Measurements from ENCODE around the gene TENM3. TPM values are rescaled to one million over a fixed set of nuclear protein-coding genes. Genes with fewer than 3 reads are reported as not detected.

TENM3 gene
- total RNA-seq, 2 experiments from 2014 or later, result not detected

DNA sequence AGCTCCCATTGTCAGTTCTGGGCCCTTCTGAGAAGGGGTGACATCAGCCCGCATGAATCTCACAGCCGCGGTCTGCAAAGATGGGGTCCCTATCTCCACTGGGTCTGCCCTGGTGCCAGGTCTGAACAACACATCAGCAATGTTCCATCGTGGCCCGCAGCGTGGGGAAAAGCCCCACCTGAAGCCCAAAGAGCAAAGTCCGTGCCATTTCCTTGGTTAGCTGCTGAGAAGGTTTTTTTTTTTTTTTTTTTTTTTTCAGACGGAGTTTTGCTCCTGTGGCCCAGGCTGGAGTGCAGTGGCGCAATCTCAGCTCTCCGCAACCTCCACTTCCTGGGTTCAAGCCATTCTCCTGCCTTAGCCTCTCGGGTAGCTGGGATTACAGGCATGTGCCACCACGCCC lies 594.6 kb downstream of the TENM3 start:
- intact Hi-C loops (cut with micrococcal nuclease), result no loop called here
- Mint-ChIP-seq H3K27ac (no peak overlapping the region), H3K36me3 (ENCODE audit: low read depth) (no peaks in the 10 kb centered on the region), H3K4me1 (ENCODE audit: low read depth) (no peaks in the 10 kb centered on the region), H3K27me3 (peaks cover 24% of the 10 kb centered on the region), H3K4me3 (no peak overlapping the region), H3K9me3 (no peaks in the 10 kb centered on the region)
- no peak for DNase-seq
- POLR2A ChIA-PET, result no interaction called here
- CTCF ChIA-PET, result no interaction called here
- no peak for TF ChIP-seq CTCF (IDR thresholded peaks at IDR 0.05)
- ATAC-seq, result no peak

- H3K9me3 Mint-ChIP-seq, result no peaks in the 10 kb centered on the region
- DNase-seq, result no peak
- ChIA-PET POLR2A (no interaction called here), CTCF (no interaction called here)
- no peaks in the 10 kb centered on the region for H3K36me3 Mint-ChIP-seq (ENCODE audit: low read depth)
- H3K4me3 Mint-ChIP-seq, result no peak overlapping the region
- H3K27ac Mint-ChIP-seq, result no peak overlapping the region
- ATAC-seq, result no peak
- no peaks in the 10 kb centered on the region for H3K4me1 Mint-ChIP-seq (ENCODE audit: low read depth)
- TF ChIP-seq CTCF (IDR thresholded peaks at IDR 0.05), result no peak
- peaks cover 24% of the 10 kb centered on the region for H3K27me3 Mint-ChIP-seq
- intact Hi-C loops (cut with micrococcal nuclease), result no loop called here
These were observed 595.3 kb downstream of the TENM3 start for GRCh38 chr4:182838535-182838934.

DNA sequence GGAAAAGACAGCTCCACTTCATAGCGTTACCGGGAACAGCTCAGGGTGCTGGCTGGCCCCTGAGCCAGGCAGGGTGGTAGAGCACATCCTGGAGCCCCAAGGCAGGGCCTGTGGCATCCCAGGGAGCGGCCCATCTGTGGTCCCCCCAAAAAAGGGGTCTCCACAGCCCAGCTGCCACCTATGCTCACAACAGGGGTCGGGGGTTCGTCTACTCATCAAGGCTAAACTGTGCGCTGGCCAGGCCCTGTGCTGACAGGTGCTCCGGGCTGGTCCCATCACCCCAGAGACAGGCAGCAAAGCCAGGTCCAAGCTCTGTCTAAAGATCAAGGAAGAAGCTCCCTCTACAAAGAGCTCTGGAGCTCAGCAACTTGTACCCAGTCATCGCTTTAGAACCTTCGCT lies 596.1 kb downstream of the TENM3 start:
- ChIA-PET POLR2A (no interaction called here), CTCF (no interaction called here)
- Mint-ChIP-seq H3K4me3 (no peak overlapping the region), H3K9me3 (no peaks in the 10 kb centered on the region), H3K27me3 (peaks cover 24% of the 10 kb centered on the region), H3K4me1 (ENCODE audit: low read depth) (no peaks in the 10 kb centered on the region), H3K27ac (no peak overlapping the region), H3K36me3 (ENCODE audit: low read depth) (no peaks in the 10 kb centered on the region)
- no peak for TF ChIP-seq CTCF (IDR thresholded peaks at IDR 0.05)
- ATAC-seq, result no peak
- DNase-seq, result no peak
- intact Hi-C loops (cut with micrococcal nuclease), result no loop called here

DNA sequence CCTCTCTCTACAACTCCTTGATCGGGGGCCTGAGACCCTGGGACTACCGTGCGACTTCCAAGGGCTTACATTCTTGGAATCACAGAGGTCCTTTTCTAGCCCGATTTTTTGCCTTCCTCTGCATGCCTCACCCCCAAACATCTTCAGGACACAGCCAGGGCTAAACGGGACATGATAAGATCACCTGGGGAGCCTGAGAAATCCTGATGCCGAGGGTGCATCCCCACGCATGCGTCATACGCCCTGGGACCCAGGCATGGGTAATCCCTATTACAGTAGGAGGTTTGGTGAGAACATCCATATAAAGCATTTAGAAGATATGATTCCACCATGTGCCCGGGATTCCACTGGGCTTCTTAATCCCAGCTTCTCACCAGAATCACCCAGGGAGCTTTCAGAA lies 596.9 kb downstream of the TENM3 start:
- CTCF ChIA-PET, result interaction anchor here (0.5 kb wide), 1 partner anchor 1486 kb away, joined by 3 read pairs; no protein-coding TSS in a partner anchor
- H3K36me3 Mint-ChIP-seq (ENCODE audit: low read depth), result no peaks in the 10 kb centered on the region
- DNase-seq (no peak), ATAC-seq (no peak)
- H3K9me3 Mint-ChIP-seq, result no peaks in the 10 kb centered on the region
- H3K27me3 Mint-ChIP-seq, result peaks cover 19% of the 10 kb centered on the region
- no peak overlapping the region for H3K27ac Mint-ChIP-seq
- H3K4me3 Mint-ChIP-seq, result no peak overlapping the region
- TF ChIP-seq CTCF (IDR thresholded peaks at IDR 0.05), result no peak
- no peaks in the 10 kb centered on the region for H3K4me1 Mint-ChIP-seq (ENCODE audit: low read depth)
- intact Hi-C loops (cut with micrococcal nuclease), result no loop called here
- POLR2A ChIA-PET, result no interaction called here

DNA sequence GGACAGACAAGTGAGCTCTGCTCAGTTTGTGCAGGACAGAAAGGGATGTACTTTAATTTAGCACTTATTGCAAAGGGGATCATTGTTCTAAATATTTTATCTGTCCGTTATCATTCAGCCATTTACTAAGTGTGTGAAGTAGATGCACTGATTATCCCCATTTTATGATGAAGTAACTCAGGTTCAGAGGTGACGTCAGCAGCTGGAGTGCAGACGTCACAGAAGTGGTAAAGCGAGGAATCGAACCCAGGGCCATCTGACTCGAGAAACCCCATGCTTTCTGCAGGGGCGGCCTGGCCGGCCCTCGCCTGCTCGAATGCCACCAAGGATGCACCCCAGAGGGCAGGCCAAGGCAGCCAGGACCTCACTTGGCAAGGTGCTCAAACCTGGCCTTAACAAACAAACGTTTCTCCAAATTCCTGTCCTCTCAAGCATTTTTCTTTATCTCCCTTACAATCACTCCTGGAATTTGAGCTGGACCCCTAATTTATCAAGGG lies 599.0 kb downstream of the TENM3 start:
- TF ChIP-seq CTCF (IDR thresholded peaks at IDR 0.05), result no peak
- Mint-ChIP-seq H3K4me1 (ENCODE audit: low read depth) (no peaks in the 10 kb centered on the region), H3K27me3 (peaks cover 6% of the 10 kb centered on the region), H3K4me3 (no peak overlapping the region), H3K36me3 (ENCODE audit: low read depth) (no peaks in the 10 kb centered on the region), H3K27ac (no peak overlapping the region), H3K9me3 (no peaks in the 10 kb centered on the region)
- CTCF ChIA-PET, result no interaction called here
- no peak for ATAC-seq
- no peak for DNase-seq
- POLR2A ChIA-PET, result no interaction called here
- intact Hi-C loops (cut with micrococcal nuclease), result no loop called here

All from activated CD8-positive, alpha-beta T cell treated with anti-CD3 and anti-CD28 coated beads for 36 hours (primary cell).